Endothelial cell of umbilical vein (primary cell): ENCODE results near the gene SYT7. TPM values are rescaled to one million over a fixed set of nuclear protein-coding genes. Genes with fewer than 3 reads are reported as not detected.

Experiments
- BruUV-seq: library from RNA; stranded (reverse); fragments of 400-500 nt; replicated peaks from 2 replicates; lab custom pipeline; 2021; lab: Mats Ljungman, UMichigan
- CTCF ChIA-PET: fragments of 300-600, 350-600 bp; sonication (Branson Sonifier 250); formaldehyde crosslinking; loops from one replicate; lab custom pipeline; 2021; ENCODE audit warnings: antibody characterized with exemption, inconsistent platforms; lab: Charles Lee
- POLR2A ChIA-PET: fragments of 300-600, 350-600 bp; sonication (Branson Sonifier 250); formaldehyde crosslinking; loops from one replicate; lab custom pipeline; 2021; ENCODE audit warnings: antibody characterized with exemption, inconsistent platforms; lab: Charles Lee
- DNase-seq: peaks from one replicate; pipeline ENCODE4 v3.0.0-alpha.2; 2011; ENCODE audit warnings: low read depth, low spot score
- FAIRE-seq: peaks from 2 replicates; lab custom pipeline; 2011; peaks lifted over from hg19 to GRCh38; lab: Jason Lieb, UNC
- H2AFZ ChIP-seq: 2 replicates; pipeline ENCODE4 v1.6.0; 2012; ENCODE audit warnings: low read depth, low read length, control low read depth, inconsistent platforms
- H3K27ac ChIP-seq: 2 replicates; pipeline ENCODE4 v1.5.1; 2011; ENCODE audit warnings: low read depth, mild to moderate bottlenecking, control low read depth, low read length, moderate library complexity; ENCODE audit not compliant: insufficient read depth
- H3K27me3 ChIP-seq, 2 experiments: 2 replicates each; pipeline versions ENCODE4 v1.6.0 to v1.6.1; 2011; ENCODE audit warnings: low read length in 2 of 2, mixed read lengths in 1 of 2; ENCODE audit not compliant: control insufficient read depth in 2 of 2, insufficient read depth in 2 of 2
- H3K36me3 ChIP-seq, 2 experiments: 2 replicates in 1 of 2; 3 replicates in 1 of 2; pipeline ENCODE4 v1.5.1; 2011; ENCODE audit warnings: low read length in 2 of 2, mild to moderate bottlenecking in 1 of 2, moderate library complexity in 1 of 2; ENCODE audit not compliant: control insufficient read depth in 2 of 2, insufficient read depth in 2 of 2; ENCODE audit errors: extremely low read depth in 1 of 2
- H3K4me1 ChIP-seq: 3 replicates; pipeline ENCODE4 v1.5.1; 2011; ENCODE audit warnings: mild to moderate bottlenecking, low read length; ENCODE audit not compliant: control insufficient read depth, insufficient read depth; ENCODE audit errors: extremely low read depth
- H3K4me2 ChIP-seq: 2 replicates; pipeline ENCODE4 v1.6.1; 2011; ENCODE audit warnings: low read length, control low read depth, mixed read lengths; ENCODE audit not compliant: insufficient read depth
- H3K4me3 ChIP-seq, 3 experiments: fragments of 200-600 bp in 1 of 3; sonication (generic), shearing (Covaris generic) in 1 of 3; replicated peaks in 1 of 3; 2 replicates each; pipeline ENCODE4 v1.5.1; 2011 to 2016; ENCODE audit warnings: control low read depth in 3 of 3, low read length in 3 of 3, mild to moderate bottlenecking in 2 of 3, inconsistent platforms in 1 of 3, low read depth in 1 of 3, moderate library complexity in 1 of 3; ENCODE audit not compliant: insufficient read depth in 1 of 3
- H3K79me2 ChIP-seq: 2 replicates; pipeline ENCODE4 v1.6.0; 2012; ENCODE audit warnings: low read length, inconsistent platforms; ENCODE audit not compliant: control insufficient read depth, insufficient read depth
- H3K9ac ChIP-seq: replicated peaks from 2 replicates; pipeline ENCODE3; 2011; ENCODE audit warnings: low read length, control low read depth; ENCODE audit not compliant: insufficient read depth; ENCODE audit errors: extremely low read depth
- H3K9me1 ChIP-seq: replicated peaks from 3 replicates; pipeline ENCODE4 v1.6.0; 2011; ENCODE audit warnings: mild to moderate bottlenecking, low read length; ENCODE audit not compliant: control insufficient read depth, insufficient read depth; ENCODE audit errors: extremely low read depth
- H3K9me3 ChIP-seq: replicated peaks from 2 replicates; pipeline ENCODE4 v1.5.1; 2012; ENCODE audit warnings: low read length, inconsistent platforms; ENCODE audit not compliant: control insufficient read depth, insufficient read depth
- H4K20me1 ChIP-seq: replicated peaks from 2 replicates; pipeline ENCODE3; 2011; ENCODE audit warnings: mild to moderate bottlenecking, low read length; ENCODE audit not compliant: control insufficient read depth, insufficient read depth; ENCODE audit errors: extremely low read depth
- CTCF ChIP-seq, 2 donors: IDR thresholded peaks; 1 replicate in 1 of 2; 2 replicates in 1 of 2; pipeline ENCODE4 v1.5.1; 2011; ENCODE audit warnings: low read length in 2 of 2, mild to moderate bottlenecking in 2 of 2, moderate library complexity in 2 of 2, control low read depth in 1 of 2, inconsistent platforms in 1 of 2, low read depth in 1 of 2; ENCODE audit not compliant: insufficient read depth in 1 of 2; ENCODE audit errors: extremely low read depth in 1 of 2
- FOS ChIP-seq: IDR thresholded peaks from 2 replicates; pipeline ENCODE4 v1.6.1; 2011; ENCODE audit warnings: mild to moderate bottlenecking, low read length, moderate library complexity, borderline replicate concordance; ENCODE audit not compliant: insufficient read depth
- GATA2 ChIP-seq: IDR thresholded peaks from 2 replicates; pipeline ENCODE4 v1.7.0; 2011; ENCODE audit warnings: low read depth, mild to moderate bottlenecking, moderate library complexity, mixed read lengths, low read length; ENCODE audit not compliant: insufficient read length, insufficient read depth
- MYC ChIP-seq: IDR thresholded peaks from one replicate; pipeline ENCODE4 v1.6.1; 2011; ENCODE audit warnings: mild to moderate bottlenecking, low read depth, low read length
- POLR2A ChIP-seq: IDR thresholded peaks from 2 replicates; pipeline ENCODE4 v1.6.1; 2012; ENCODE audit warnings: low read depth, mild to moderate bottlenecking, control low read depth, low read length
- POLR2AphosphoS5 ChIP-seq: IDR thresholded peaks from 2 replicates; pipeline ENCODE4 v1.6.1; 2012; ENCODE audit warnings: low read depth, mild to moderate bottlenecking, control low read depth, low read length, moderate library complexity; ENCODE audit not compliant: insufficient read depth
- dilution Hi-C: fragments of 300-500 bp; cut with MboI; formaldehyde crosslinking; loops from one replicate; pipeline ENCODE4 v1.15.0; 2019; ENCODE audit warnings: low sequenced_read_pairs; ENCODE audit not compliant: extremely low pct_ligation_motif_present
- intact Hi-C: fragments of 100-400 bp; cut with micrococcal nuclease; formaldehyde crosslinking; loops from one replicate; pipeline ENCODE4 v1.10.0; 2022
- polyA plus RNA-seq, 4 experiments: library from polyadenylated mRNA; depleted of rRNA in 3 of 4; stranded (reverse) in 3 of 4; unstranded in 1 of 4; fragments of >200 nt; gene quantifications; 2 replicates each; pipeline versions ENCODE4 v1.2.1 to v1.2.3, GENCODE V29; 2011 to 2012; ENCODE audit warnings: missing spikeins in 1 of 4
- total RNA-seq: library from RNA; stranded (reverse); gene quantifications from 2 replicates; pipeline ENCODE4 v1.2.3, GENCODE V29; 2021
- TF ChIP-seq, protein P1 (sequence below): IDR thresholded peaks from 2 replicates; pipeline ENCODE4 v1.6.1; 2011; ENCODE audit not compliant: insufficient read depth, insufficient read length

SYT7 gene
- total and polyA plus RNA-seq, 2 donors (not counting 3 experiments of a cell fraction or from before 2014, with no cell fraction given), result 0.08 to 0.55 TPM

GRCh38 chr11:61602775-61603569 lies 22.1 kb upstream of the SYT7 start:
- H3K79me2 ChIP-seq, result no peaks in the 10 kb centered on the region
- H3K4me2 ChIP-seq, result no peak overlapping the region
- dilution Hi-C loops, result no loop called here
- TF ChIP-seq POLR2A (no peak), POLR2AphosphoS5 (no peak), GATA2 (no peak)
- H3K4me1 ChIP-seq, result no peaks in the 10 kb centered on the region
- no peaks in the 10 kb centered on the region for H3K9me3 ChIP-seq
- ChIA-PET POLR2A (no interaction called here), CTCF (interaction anchor here (1.0 kb wide), 1 partner anchor 21 kb away, joined by 3 read pairs; no protein-coding TSS in a partner anchor)
- H3K27ac ChIP-seq, result no peak overlapping the region
- peaks cover 0 to 3% of the 10 kb centered on the region in 2 experiments for H3K27me3 ChIP-seq
- DNase-seq, result no peak
- H3K36me3 ChIP-seq, result no peaks in the 10 kb centered on the region
- H4K20me1 ChIP-seq, result no peaks in the 10 kb centered on the region
- no peak for FAIRE-seq
- H3K9ac ChIP-seq, result no peak overlapping the region
- H3K4me3 ChIP-seq, result no peak overlapping the region
- intact Hi-C loops, result no loop called here
- BruUV-seq, result no TSS peak
- H3K9me1 ChIP-seq, result no peaks in the 10 kb centered on the region
- H2AFZ ChIP-seq, result no peak overlapping the region

GRCh38 chr11:61601512-61601911 lies 20.6 kb upstream of the SYT7 start:
- H3K4me1 ChIP-seq, result no peaks in the 10 kb centered on the region
- H3K9me3 ChIP-seq, result no peaks in the 10 kb centered on the region
- intact Hi-C loops, result no loop called here
- H3K79me2 ChIP-seq, result no peaks in the 10 kb centered on the region
- H3K9ac ChIP-seq, result no peak overlapping the region
- dilution Hi-C loops, result no loop called here
- DNase-seq (no peak), FAIRE-seq (no peak)
- peaks cover 0 to 2% of the 10 kb centered on the region in 2 experiments for H3K27me3 ChIP-seq
- H3K9me1 ChIP-seq, result no peaks in the 10 kb centered on the region
- ChIA-PET CTCF (interaction anchor here (2.2 kb wide), 1 partner anchor 85 kb away, joined by 4 read pairs; no protein-coding TSS in a partner anchor), POLR2A (no interaction called here)
- no peaks in the 10 kb centered on the region for H4K20me1 ChIP-seq
- no peak overlapping the region for H3K4me3 ChIP-seq
- BruUV-seq, result no TSS peak
- no peak overlapping the region for H2AFZ ChIP-seq
- TF ChIP-seq MYC (no peak), FOS (no peak), CTCF (IDR thresholded peaks at IDR 0.05; ENCODE audit: extremely low read depth in 1 of 2, insufficient read depth in 1 of 2, low read depth in 1 of 2, low read length in 2 of 2) (no peak), POLR2A (no peak), GATA2 (no peak), POLR2AphosphoS5 (no peak)
- TF ChIP-seq, protein P1, sequence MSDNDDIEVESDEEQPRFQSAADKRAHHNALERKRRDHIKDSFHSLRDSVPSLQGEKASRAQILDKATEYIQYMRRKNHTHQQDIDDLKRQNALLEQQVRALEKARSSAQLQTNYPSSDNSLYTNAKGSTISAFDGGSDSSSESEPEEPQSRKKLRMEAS, result no peak
- no peaks in the 10 kb centered on the region for H3K36me3 ChIP-seq
- H3K27ac ChIP-seq, result no peak overlapping the region
- H3K4me2 ChIP-seq, result no peak overlapping the region
